ENCODE results near the gene PTPRN2. TPM values are rescaled to one million over a fixed set of nuclear protein-coding genes. Genes with fewer than 3 reads are reported as not detected.

Gene PTPRN2
- polyA plus RNA-seq, 1 of the 3 experiments (the other 2 are of a cell fraction): 4.0 TPM

DNA sequence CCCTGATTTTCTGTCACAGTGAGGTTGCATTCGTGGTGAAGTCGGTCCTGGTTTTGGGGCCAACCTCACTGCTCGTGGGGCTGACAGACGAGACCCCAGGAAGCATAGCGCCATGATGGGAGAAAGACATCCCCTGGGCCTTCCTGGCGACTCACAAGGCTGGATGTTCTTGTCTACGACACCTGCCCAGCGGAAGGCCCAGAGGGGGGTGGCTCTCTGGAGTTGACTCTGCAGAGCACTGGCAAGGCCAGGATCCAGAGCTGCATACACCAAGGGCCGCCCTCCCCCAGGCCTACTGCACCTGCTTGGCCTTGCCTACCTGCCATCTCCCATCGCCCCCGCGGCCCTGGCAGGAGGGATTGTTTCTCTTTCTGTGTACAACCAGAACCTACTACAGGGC lies 608.9 kb downstream of the PTPRN2 start (continued):
- TF ChIP-seq, protein P1, sequence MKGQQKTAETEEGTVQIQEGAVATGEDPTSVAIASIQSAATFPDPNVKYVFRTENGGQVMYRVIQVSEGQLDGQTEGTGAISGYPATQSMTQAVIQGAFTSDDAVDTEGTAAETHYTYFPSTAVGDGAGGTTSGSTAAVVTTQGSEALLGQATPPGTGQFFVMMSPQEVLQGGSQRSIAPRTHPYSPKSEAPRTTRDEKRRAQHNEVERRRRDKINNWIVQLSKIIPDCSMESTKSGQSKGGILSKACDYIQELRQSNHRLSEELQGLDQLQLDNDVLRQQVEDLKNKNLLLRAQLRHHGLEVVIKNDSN (IDR thresholded peaks at IDR 0.05; ENCODE audit: borderline replicate concordance, low read depth): no peak
- TF ChIP-seq, protein P2, sequence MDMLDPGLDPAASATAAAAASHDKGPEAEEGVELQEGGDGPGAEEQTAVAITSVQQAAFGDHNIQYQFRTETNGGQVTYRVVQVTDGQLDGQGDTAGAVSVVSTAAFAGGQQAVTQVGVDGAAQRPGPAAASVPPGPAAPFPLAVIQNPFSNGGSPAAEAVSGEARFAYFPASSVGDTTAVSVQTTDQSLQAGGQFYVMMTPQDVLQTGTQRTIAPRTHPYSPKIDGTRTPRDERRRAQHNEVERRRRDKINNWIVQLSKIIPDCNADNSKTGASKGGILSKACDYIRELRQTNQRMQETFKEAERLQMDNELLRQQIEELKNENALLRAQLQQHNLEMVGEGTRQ (IDR thresholded peaks at IDR 0.05; ENCODE audit: borderline replicate concordance, low read depth, low read length): no peak
- TF ChIP-seq FOXJ3 (CRISPR knock-in tag; IDR thresholded peaks at IDR 0.05): no peak
- no peak for TF ChIP-seq TCF12 (IDR thresholded peaks at IDR 0.05)
- TF ChIP-seq TEAD4 (IDR thresholded peaks at IDR 0.05; ENCODE audit: borderline replicate concordance, insufficient read depth): no peak

DNA sequence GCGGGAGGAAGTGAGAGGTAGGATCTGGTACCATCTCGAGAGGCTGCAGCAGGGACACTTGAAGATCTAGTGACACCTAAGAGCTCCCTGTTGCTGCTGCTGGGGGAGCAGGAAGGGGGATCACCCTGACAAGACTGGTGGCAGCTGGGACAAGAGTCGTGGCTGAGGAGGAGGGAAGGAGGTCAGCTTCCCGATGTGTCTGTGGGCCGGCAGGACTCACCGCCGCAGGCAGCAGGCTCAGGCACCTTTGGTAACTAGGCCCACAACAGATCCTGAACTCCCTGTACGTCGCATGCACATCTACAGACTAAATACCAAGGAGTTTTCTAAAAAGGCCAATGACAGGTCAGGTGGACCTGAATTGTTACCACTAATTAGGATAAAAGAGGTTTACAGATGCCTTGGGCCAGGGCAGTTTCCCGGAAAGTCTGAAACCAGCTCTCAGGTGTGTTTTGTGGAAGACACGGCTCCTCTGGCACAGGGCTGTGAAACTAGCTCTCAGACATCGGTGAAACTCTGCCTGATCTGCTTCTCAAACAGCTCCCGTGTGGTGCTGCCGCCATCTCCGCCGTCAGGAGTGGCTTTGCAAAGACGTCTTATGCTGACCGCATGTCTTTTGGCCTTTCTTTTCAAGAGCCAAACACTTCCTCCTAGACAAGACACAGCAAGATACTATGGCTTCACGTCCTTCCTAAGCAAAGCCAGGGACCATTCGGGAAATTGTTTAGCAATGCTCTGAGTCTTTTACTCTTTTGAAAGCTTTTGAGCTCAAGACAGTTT lies 609.7 kb downstream of the PTPRN2 start:
- Histone ChIP-seq H2AFZ (ENCODE audit: low read depth) (no peak overlapping the region), H3K36me3 (replicated peaks in 1 of 2; ENCODE audit: control insufficient read depth in 1 of 2, insufficient read depth in 2 of 2, low read length in 1 of 2) (no peaks in the 10 kb centered on the region), H3K9me3 (peaks cover 3% of the 10 kb centered on the region; the same call in 1 of the 2 replicates), H3K9ac (no peak overlapping the region), H3K27me3 (ENCODE audit: insufficient read depth) (no peaks in the 10 kb centered on the region), H3F3A (replicated peaks; ENCODE audit: insufficient read depth) (no peaks in the 10 kb centered on the region), H4K20me1 (ENCODE audit: insufficient read depth) (no peaks in the 10 kb centered on the region), H3K4me3 (ENCODE audit: low read depth in 2 of 2, low read length in 1 of 2) (no peak overlapping the region), H3K9me2 (no peaks in the 10 kb centered on the region), H3K27ac (ENCODE audit: low read depth in 2 of 2, low read length in 1 of 2) (no peak overlapping the region), H3K4me2 (no peak overlapping the region), H3K4me1 (ENCODE audit: control insufficient read depth in 1 of 2, insufficient read depth in 2 of 2, low read depth in 1 of 2, low read length in 1 of 2) (no peaks in the 10 kb centered on the region; a peak in 1 of 4 replicates), H3K79me2 (ENCODE audit: insufficient read depth) (no peaks in the 10 kb centered on the region)
- no peak for DNase-seq
- POLR2A ChIA-PET: no interaction called here
- TF ChIP-seq, protein P3, sequence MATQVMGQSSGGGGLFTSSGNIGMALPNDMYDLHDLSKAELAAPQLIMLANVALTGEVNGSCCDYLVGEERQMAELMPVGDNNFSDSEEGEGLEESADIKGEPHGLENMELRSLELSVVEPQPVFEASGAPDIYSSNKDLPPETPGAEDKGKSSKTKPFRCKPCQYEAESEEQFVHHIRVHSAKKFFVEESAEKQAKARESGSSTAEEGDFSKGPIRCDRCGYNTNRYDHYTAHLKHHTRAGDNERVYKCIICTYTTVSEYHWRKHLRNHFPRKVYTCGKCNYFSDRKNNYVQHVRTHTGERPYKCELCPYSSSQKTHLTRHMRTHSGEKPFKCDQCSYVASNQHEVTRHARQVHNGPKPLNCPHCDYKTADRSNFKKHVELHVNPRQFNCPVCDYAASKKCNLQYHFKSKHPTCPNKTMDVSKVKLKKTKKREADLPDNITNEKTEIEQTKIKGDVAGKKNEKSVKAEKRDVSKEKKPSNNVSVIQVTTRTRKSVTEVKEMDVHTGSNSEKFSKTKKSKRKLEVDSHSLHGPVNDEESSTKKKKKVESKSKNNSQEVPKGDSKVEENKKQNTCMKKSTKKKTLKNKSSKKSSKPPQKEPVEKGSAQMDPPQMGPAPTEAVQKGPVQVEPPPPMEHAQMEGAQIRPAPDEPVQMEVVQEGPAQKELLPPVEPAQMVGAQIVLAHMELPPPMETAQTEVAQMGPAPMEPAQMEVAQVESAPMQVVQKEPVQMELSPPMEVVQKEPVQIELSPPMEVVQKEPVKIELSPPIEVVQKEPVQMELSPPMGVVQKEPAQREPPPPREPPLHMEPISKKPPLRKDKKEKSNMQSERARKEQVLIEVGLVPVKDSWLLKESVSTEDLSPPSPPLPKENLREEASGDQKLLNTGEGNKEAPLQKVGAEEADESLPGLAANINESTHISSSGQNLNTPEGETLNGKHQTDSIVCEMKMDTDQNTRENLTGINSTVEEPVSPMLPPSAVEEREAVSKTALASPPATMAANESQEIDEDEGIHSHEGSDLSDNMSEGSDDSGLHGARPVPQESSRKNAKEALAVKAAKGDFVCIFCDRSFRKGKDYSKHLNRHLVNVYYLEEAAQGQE (IDR thresholded peaks at IDR 0.05; ENCODE audit: low read depth, low read length): no peak
- TF ChIP-seq FOSL2 (IDR thresholded peaks at IDR 0.05; ENCODE audit: borderline replicate concordance, low read depth) (no peak), ELF1 (IDR thresholded peaks at IDR 0.05) (no peak), FOXJ3 (CRISPR knock-in tag; IDR thresholded peaks at IDR 0.05) (no peak)
- WGBS (ENCODE audit: low lambda C conversion rate): 59% methylated on average over 19 of the region's 20 CpGs
- CTCF ChIA-PET: interaction anchor here (1.2 kb wide), 1 partner anchor 19 kb away, joined by 3 read pairs; no protein-coding TSS in a partner anchor
